ENCODE measurements around the gene ATP6V1E1.
"Not testable (repeated sequence)": the region's sequence is repeated elsewhere in the genome, so short reads cannot be mapped to it uniquely, and the experiment has no call there.

ATP6V1E1 gene

DNA sequence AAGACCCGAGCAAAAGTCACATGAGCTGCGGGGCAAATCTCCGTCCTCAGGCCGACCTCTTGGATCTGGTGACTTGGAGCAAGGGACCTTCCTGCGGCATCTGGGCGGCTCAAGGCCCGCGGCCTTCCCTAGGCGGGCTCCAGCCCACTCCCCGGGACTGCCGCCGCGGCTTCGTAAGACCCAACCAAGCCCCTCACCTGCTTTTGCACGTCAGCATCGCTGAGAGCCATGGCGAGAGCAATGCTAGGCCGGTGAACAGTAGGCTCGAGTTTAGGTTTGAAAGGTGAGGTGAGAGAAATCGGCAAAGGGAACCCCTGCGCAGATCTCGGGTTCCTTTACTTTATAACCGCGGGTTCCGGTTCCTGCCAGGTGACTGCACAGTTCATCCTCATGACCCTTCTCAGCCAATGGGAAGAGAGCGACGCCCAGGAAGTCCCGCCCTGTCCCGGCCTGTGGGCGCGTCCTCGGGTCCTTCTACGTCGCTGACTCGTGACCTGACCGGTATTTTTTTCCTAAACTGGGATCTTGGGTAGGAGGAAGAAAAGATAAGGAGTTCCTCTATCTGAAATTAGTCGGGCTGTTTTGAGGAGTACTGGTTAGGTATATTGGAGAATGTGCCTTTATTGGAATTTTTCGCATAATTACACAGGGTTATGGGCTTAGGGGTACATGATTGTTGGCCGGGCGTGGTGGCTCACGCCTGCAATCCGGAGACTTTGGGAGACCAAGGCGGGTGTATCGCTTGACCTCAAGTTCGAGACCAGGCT, at the start of gene ATP6V1E1:
Gene ATP6V1E1 (minus strand): TSS at position 344 of the 767 bp plus-strand sequence. CDS start 114 bp downstream, at position 230.
- no peak for TF ChIP-seq FOXP2 (optimal IDR thresholded peaks at IDR 0.05; ENCODE audit: control extremely low read depth, extremely low read length, insufficient read depth)
- peak; percentile 83 for TF ChIP-seq POLR2AphosphoS5 (IDR thresholded peaks at IDR 0.05; ENCODE audit: borderline replicate concordance, low read depth, low read length)
- H3K4me3 ChIP-seq = peak within 1 kb of the TSS; percentile 99
- peaks cover 4% of the 10 kb centered on the region for H3K36me3 ChIP-seq (ENCODE audit: insufficient read depth, low read length)
- DNase-seq (ENCODE audit: low read depth, low spot score) = peak; percentile 78
- peak within 1 kb of the TSS; percentile 88 for H3K27ac ChIP-seq
- no peaks in the 10 kb centered on the region for H3K9me3 ChIP-seq (ENCODE audit: low read depth, low read length)
- H3K9ac ChIP-seq (ENCODE audit: insufficient read length) = peak within 1 kb of the TSS; percentile 93

DNA sequence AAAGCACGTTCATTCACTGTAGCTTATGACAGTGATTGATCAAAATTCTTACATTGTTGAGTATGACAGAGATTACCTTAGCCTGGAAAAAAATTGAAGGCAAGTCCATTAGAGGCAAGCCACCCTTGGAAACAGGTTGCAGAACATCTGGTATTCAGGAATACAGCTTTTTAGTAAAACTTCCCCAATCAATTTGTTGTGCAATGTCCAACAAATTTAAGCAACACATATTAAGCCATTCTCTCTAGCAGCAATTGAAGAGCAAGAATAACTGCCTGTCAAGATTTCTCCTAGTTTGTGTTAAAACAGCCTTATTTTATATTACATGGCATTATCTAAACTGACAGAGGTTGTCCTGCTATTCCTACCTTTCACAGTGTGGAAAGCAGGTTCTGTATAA, 47.0 kb upstream of the ATP6V1E1 start:
- Histone ChIP-seq H3K36me3 (ENCODE audit: insufficient read depth, low read length) (no peaks in the 10 kb centered on the region), H3K4me3 (no peak overlapping the region), H3K9me3 (ENCODE audit: low read depth, low read length) (no peaks in the 10 kb centered on the region), H3K9ac (ENCODE audit: insufficient read length) (no peak overlapping the region), H3K27ac (no peak overlapping the region)
- TF ChIP-seq FOXP2 (optimal IDR thresholded peaks at IDR 0.05; ENCODE audit: control extremely low read depth, extremely low read length, insufficient read depth) (no peak), EZH2 (IDR thresholded peaks at IDR 0.05) (no peak), POLR2AphosphoS5 (IDR thresholded peaks at IDR 0.05; ENCODE audit: borderline replicate concordance, low read depth, low read length) (no peak)
- DNase-seq (ENCODE audit: low read depth, low spot score) = no peak

DNA sequence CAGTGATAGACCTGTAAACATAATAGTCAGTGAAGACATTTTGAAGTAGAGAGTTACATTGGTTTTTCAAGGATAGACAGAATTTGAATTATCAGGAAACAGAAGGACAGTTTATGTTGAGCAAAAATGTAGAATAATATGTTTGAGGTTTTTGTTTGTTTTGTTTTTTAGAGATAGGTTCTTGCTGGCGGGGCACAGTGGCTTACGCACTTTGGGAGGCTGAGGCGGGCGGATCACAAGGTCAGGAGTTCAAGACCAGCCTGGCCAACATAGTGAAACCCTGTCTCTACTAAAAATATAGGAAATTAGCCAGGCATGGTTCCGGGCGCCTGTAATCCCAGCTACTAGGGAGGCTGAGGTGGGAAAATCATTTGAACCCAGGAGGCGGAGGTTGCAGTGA, 45.6 kb upstream of the ATP6V1E1 start:
- no peak overlapping the region for H3K9ac ChIP-seq (ENCODE audit: insufficient read length)
- no peaks in the 10 kb centered on the region for H3K36me3 ChIP-seq (ENCODE audit: insufficient read depth, low read length)
- H3K9me3 ChIP-seq (ENCODE audit: low read depth, low read length) = no peaks in the 10 kb centered on the region
- H3K4me3 ChIP-seq = no peak overlapping the region
- no peak for DNase-seq (ENCODE audit: low read depth, low spot score)
- no peak overlapping the region for H3K27ac ChIP-seq
- TF ChIP-seq FOXP2 (optimal IDR thresholded peaks at IDR 0.05; ENCODE audit: control extremely low read depth, extremely low read length, insufficient read depth) (no peak), POLR2AphosphoS5 (IDR thresholded peaks at IDR 0.05; ENCODE audit: borderline replicate concordance, low read depth, low read length) (no peak), EZH2 (IDR thresholded peaks at IDR 0.05) (no peak)

- TF ChIP-seq POLR2AphosphoS5 (IDR thresholded peaks at IDR 0.05; ENCODE audit: borderline replicate concordance, low read depth, low read length) (no peak), FOXP2 (optimal IDR thresholded peaks at IDR 0.05; ENCODE audit: control extremely low read depth, extremely low read length, insufficient read depth) (no peak), EZH2 (IDR thresholded peaks at IDR 0.05) (no peak)
- Histone ChIP-seq H3K36me3 (ENCODE audit: insufficient read depth, low read length) (no peaks in the 10 kb centered on the region), H3K4me3 (no peak overlapping the region), H3K9ac (ENCODE audit: insufficient read length) (no peak overlapping the region), H3K9me3 (ENCODE audit: low read depth, low read length) (no peaks in the 10 kb centered on the region), H3K27ac (no peak overlapping the region)
- no peak for DNase-seq (ENCODE audit: low read depth, low spot score)
Measured at GRCh38 chr22:17672417-17672991, 44.0 kb upstream of the ATP6V1E1 start.

DNA sequence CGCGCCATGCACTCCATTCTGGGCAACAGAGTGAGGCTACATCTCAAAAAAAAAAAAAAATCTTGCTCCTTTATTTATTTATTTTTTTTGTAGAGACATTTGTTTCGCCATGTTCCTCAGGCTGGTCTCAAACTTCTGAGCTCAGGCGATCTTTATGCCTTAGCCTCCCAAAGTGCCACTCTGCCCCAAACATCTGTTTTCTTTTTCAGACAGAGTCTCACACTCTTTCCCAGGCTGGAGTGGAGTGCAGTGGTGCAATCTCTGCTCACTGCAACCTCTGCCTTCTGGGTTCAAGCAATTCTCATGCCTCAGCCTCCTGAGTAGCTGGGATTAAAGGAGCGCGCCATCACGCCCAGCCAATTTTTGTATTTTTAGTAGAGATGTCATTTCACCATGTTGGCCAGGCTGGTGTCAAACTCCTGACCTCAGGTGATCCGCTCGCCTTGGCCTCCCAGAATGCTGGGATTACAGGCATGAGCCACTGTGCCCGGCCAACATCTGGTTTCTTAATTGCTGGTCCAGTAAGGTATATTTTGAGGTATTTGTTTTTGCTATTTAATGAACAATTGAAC, 43.1 kb upstream of the ATP6V1E1 start:
- not testable (repeated sequence) for DNase-seq (ENCODE audit: low read depth, low spot score); H3K9me3 ChIP-seq (ENCODE audit: low read depth, low read length); H3K4me3 ChIP-seq; H3K27ac ChIP-seq; H3K36me3 ChIP-seq (ENCODE audit: insufficient read depth, low read length); H3K9ac ChIP-seq (ENCODE audit: insufficient read length)

GRCh38 chr22:17665854-17666253, 37.3 kb upstream of the ATP6V1E1 start:
- no peak for TF ChIP-seq POLR2AphosphoS5 (IDR thresholded peaks at IDR 0.05; ENCODE audit: borderline replicate concordance, low read depth, low read length)
- no peak for TF ChIP-seq FOXP2 (optimal IDR thresholded peaks at IDR 0.05; ENCODE audit: control extremely low read depth, extremely low read length, insufficient read depth)
- TF ChIP-seq EZH2 (IDR thresholded peaks at IDR 0.05) = no peak
- Histone ChIP-seq H3K9ac (ENCODE audit: insufficient read length) (no peak overlapping the region), H3K27ac (no peak overlapping the region), H3K36me3 (ENCODE audit: insufficient read depth, low read length) (peaks cover 34% of the 10 kb centered on the region), H3K9me3 (ENCODE audit: low read depth, low read length) (no peaks in the 10 kb centered on the region), H3K4me3 (no peak overlapping the region)
- DNase-seq (ENCODE audit: low read depth, low spot score) = no peak

- Histone ChIP-seq H3K9me3 (ENCODE audit: low read depth, low read length) (no peaks in the 10 kb centered on the region), H3K27ac (no peak overlapping the region), H3K9ac (ENCODE audit: insufficient read length) (no peak overlapping the region), H3K4me3 (no peak overlapping the region), H3K36me3 (ENCODE audit: insufficient read depth, low read length) (peaks cover 40% of the 10 kb centered on the region)
- DNase-seq (ENCODE audit: low read depth, low spot score) = no peak
- TF ChIP-seq EZH2 (IDR thresholded peaks at IDR 0.05) = no peak
- TF ChIP-seq POLR2AphosphoS5 (IDR thresholded peaks at IDR 0.05; ENCODE audit: borderline replicate concordance, low read depth, low read length) = no peak
- no peak for TF ChIP-seq FOXP2 (optimal IDR thresholded peaks at IDR 0.05; ENCODE audit: control extremely low read depth, extremely low read length, insufficient read depth)
Measured at GRCh38 chr22:17665248-17665647, 36.7 kb upstream of the ATP6V1E1 start.

- no peak for DNase-seq (ENCODE audit: low read depth, low spot score)
- no peak overlapping the region for H3K4me3 ChIP-seq
- no peak overlapping the region for H3K27ac ChIP-seq
- H3K36me3 ChIP-seq (ENCODE audit: insufficient read depth, low read length) = peaks cover 45% of the 10 kb centered on the region
- H3K9me3 ChIP-seq (ENCODE audit: low read depth, low read length) = no peaks in the 10 kb centered on the region
- TF ChIP-seq FOXP2 (optimal IDR thresholded peaks at IDR 0.05; ENCODE audit: control extremely low read depth, extremely low read length, insufficient read depth) = no peak
- no peak for TF ChIP-seq POLR2AphosphoS5 (IDR thresholded peaks at IDR 0.05; ENCODE audit: borderline replicate concordance, low read depth, low read length)
- TF ChIP-seq EZH2 (IDR thresholded peaks at IDR 0.05) = no peak
- no peak overlapping the region for H3K9ac ChIP-seq (ENCODE audit: insufficient read length)
Measured at GRCh38 chr22:17664414-17665055, 36.0 kb upstream of the ATP6V1E1 start.
